Stimulated activated effector memory CD8-positive, alpha-beta T cell treated with anti-CD3 and anti-CD28 coated beads, Interleukin-12 subunit alpha, Interleukin-12 subunit beta, amount 100 ng/mL, for 72 hours (primary cell): Measurements from ENCODE around the gene ABCC2.
"Not testable (repeated sequence)": the region's sequence is repeated elsewhere in the genome, so short reads cannot be mapped to it uniquely, and the experiment has no call there.

Experiments
- ATAC-seq: fragments of 150-1000 bp; cut with Tn5 transposase; 2 replicates; pipeline ENCODE4 v1.10.0; 2021
- DNase-seq, 2 donors: peaks; one replicate each; pipeline ENCODE4 v3.0.0; 2021 to 2022; ENCODE audit warnings: low spot score in 2 of 2
- H3K27ac Mint-ChIP-seq: one replicate; pipeline ENCODE4 v1.8.0; 2022; ENCODE audit warnings: mild to moderate bottlenecking, mixed read lengths
- H3K36me3 Mint-ChIP-seq: one replicate; pipeline ENCODE4 v1.8.0; 2022; ENCODE audit warnings: mild to moderate bottlenecking, mixed read lengths
- H3K4me1 Mint-ChIP-seq: one replicate; pipeline ENCODE4 v1.8.0; 2022; ENCODE audit warnings: mixed read lengths
- H3K4me3 Mint-ChIP-seq: one replicate; pipeline ENCODE4 v1.8.0; 2022; ENCODE audit warnings: mild to moderate bottlenecking, mixed read lengths
- H3K9me3 Mint-ChIP-seq: one replicate; pipeline ENCODE4 v1.8.0; 2022; ENCODE audit warnings: mixed read lengths

ABCC2 gene

DNA sequence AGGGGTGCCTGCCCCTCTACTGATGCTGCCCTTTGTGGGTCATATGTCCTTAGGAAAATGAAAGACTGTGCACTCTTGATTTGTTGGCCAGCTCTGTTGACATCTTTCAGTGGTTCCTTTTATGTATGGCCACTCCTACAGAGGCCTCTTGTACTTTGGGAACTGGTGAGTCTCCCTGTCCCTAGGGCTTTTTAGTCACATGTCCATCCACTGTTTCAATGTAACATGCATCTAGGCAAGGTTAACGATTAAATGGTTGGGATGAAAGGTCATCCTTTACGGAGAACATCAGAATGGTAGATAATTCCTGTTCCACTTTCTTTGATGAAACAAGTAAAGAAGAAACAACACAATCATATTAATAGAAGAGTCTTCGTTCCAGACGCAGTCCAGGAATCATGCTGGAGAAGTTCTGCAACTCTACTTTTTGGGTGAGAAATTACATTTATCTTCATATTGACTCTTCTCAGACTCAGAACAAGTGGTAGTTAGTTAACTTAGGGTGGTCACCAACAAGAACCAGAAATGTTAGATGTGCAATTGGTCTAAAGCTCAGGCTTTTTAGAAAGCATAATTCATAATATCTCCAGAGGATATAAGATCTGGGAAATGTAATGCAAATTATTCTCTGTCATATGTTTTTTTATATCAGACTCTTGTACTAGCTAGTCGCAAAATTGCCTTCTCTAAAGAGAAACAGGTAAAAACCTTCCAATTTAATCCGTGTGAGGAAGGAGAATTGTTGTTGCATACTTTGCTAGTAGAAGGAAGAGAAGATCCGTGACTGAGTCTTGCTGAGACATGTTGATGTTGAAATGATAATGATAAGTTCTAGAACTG is at the start of gene ABCC2:
Gene ABCC2 (plus strand): TSS at position 194 of the 840 bp plus-strand sequence. CDS start 205 bp downstream, at position 399.
- no peak for ATAC-seq
- H3K4me1 Mint-ChIP-seq = no peaks in the 10 kb centered on the region
- H3K9me3 Mint-ChIP-seq = no peaks in the 10 kb centered on the region
- H3K27ac Mint-ChIP-seq = no peak within 1 kb of the TSS
- no peak for DNase-seq
- H3K36me3 Mint-ChIP-seq = no peaks in the 10 kb centered on the region
- no peak within 1 kb of the TSS for H3K4me3 Mint-ChIP-seq

DNA sequence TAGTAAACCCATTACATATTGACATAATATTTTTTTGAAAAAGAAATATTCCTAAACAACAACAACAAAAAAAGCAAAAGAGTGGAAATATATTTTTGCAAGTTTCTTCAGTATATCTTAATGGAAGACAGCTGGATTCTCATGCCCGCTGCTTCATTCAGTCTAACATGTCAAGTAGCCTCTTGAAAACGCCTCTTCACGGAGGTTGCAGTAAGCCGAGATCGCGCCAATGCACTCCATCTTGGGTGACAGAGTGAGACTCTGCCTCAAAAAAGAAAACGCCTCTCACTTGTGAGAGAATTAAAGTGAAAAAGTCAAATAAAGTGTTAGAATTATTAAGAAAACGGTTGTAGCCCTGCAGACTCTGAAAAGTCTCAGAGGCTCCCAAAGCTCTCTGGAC is 49.1 kb upstream of the ABCC2 start:
- DNase-seq = no peak
- Mint-ChIP-seq H3K27ac (no peak overlapping the region), H3K4me1 (peaks cover 34% of the 10 kb centered on the region)

DNA sequence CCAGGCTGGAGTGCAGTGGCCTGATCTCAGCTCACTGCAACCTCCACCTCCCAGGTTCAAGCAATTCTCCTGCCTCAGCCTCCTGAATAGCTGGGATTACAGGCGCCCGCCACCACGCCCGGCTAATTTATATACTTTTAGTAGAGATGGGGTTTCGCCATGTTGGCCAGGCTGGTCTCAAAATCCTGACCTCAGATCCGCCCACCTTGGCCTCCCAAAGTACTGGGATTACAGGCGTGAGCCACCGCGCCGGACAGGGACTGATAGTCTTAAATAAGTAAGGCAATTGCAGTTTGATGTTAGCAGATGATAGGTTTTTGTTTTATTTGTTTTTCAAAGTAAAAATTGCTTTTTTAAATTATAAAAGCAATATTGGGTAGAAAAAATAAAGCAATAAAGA is 48.3 kb upstream of the ABCC2 start:
- not testable (repeated sequence) for H3K9me3 Mint-ChIP-seq, ATAC-seq, H3K27ac Mint-ChIP-seq, DNase-seq
- Mint-ChIP-seq H3K4me1 (peaks cover 34% of the 10 kb centered on the region), H3K4me3 (peak overlapping the region; percentile 100), H3K36me3 (peaks cover 48% of the 10 kb centered on the region)

More for the DNA sequence above, 49.1 kb upstream of the ABCC2 start:
- peaks cover 48% of the 10 kb centered on the region for H3K36me3 Mint-ChIP-seq
- H3K4me3 Mint-ChIP-seq = peak overlapping the region; percentile 100
- H3K9me3 Mint-ChIP-seq = no peaks in the 10 kb centered on the region
- no peak for ATAC-seq

DNA sequence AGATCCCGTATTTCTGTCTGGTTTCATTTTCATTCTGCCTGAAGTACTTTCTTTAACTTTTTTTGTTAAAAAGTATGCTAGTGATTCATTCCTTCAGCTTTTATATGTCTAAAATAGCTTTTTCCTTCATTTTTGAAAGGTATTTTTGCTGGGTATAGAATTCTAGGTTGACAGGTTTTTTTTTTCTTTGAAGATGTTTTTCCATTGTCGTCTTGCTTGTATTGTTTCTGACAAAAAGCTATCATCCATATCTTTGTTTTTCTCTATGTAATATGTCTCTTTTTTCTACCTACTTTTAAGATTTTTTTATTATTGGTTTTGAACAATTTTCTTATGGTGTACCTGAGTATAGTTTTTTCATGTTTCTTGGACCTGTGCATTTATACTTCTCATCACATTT is 42.2 kb upstream of the ABCC2 start:
- ATAC-seq (no peak), DNase-seq (no peak)
- peaks cover 25% of the 10 kb centered on the region for H3K4me1 Mint-ChIP-seq
- H3K4me3 Mint-ChIP-seq = no peak overlapping the region
- no peak overlapping the region for H3K27ac Mint-ChIP-seq
- H3K36me3 Mint-ChIP-seq = peaks cover 97% of the 10 kb centered on the region
- H3K9me3 Mint-ChIP-seq = peaks cover 15% of the 10 kb centered on the region

DNA sequence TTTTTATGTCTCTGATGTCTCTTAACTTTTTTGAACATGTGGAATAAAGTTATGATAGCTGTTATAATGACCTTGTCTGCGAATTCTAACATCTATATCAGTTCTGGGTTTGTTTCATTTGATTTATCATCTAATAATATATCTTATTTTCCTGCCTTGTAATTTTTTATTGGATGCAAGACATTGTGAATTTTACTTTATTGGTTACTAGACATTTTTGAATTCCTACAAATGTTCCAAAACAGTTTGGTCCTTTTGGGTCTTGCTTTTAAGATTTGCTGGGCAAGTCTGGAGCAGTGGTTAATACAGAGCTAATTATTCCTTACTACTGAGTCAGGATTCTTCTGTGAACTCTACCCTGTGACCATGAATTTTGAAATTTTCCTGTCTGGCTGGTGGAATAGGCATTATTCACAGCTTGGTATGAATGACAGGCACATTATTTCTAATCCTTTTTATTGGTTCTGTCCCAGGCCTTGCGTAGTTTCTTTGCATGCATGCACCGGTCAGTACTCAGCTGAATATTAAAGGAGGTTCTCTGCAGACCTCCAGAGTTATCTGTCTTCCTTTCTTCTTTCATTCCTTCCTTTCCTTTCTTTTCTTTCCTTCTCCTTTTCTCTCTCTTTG is 41.4 kb upstream of the ABCC2 start:
- peaks cover 100% of the 10 kb centered on the region for H3K36me3 Mint-ChIP-seq

DNA sequence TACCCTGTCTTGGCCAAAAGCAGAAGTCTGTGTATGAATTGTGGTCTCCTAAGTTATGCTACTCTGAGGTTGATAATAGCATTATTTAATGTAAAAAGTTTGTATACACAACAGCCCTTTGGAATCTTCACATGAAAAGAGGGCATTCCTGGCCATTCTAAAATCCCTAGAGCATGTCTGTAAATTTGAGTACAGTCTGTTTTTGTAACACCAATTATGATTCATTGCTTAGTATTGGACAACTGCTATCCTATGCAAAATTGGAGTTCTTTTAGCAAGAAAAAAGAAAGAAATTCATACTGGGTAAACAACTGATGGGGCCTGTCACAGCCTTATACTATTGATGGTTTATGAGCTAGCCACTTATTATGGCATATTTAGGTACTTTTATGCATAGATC is 40.2 kb upstream of the ABCC2 start:
- Mint-ChIP-seq H3K9me3 (peaks cover 15% of the 10 kb centered on the region), H3K27ac (no peak overlapping the region), H3K36me3 (peaks cover 100% of the 10 kb centered on the region), H3K4me3 (no peak overlapping the region), H3K4me1 (peaks cover 24% of the 10 kb centered on the region)
- DNase-seq = no peak
- ATAC-seq = no peak

More for the DNA sequence above, 41.4 kb upstream of the ABCC2 start:
- no peak overlapping the region for H3K27ac Mint-ChIP-seq
- peaks cover 24% of the 10 kb centered on the region for H3K4me1 Mint-ChIP-seq
- no peak overlapping the region for H3K4me3 Mint-ChIP-seq
- ATAC-seq (no peak), DNase-seq (no peak)
- peaks cover 15% of the 10 kb centered on the region for H3K9me3 Mint-ChIP-seq

DNA sequence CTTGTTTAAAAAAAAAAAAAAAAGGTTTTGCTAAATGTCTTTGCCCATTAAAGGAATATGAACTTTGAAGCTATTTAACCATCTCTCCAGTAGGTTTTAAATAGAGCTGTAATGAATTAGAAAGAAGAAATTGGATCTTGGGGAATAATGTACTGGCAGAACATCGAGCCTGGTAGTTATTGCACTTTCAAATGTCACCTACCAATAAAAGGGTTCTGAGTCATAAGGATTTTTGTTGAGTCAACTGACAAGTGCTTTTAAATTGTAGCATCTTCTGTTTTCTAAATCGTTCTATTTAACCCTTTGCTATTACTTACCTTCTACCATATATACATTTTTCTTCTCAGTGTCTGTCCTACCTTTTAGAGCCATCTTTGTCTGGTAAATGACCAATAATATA is 39.7 kb upstream of the ABCC2 start:
- no peak overlapping the region for H3K27ac Mint-ChIP-seq
- peaks cover 15% of the 10 kb centered on the region for H3K9me3 Mint-ChIP-seq
- DNase-seq = no peak
- H3K4me3 Mint-ChIP-seq = no peak overlapping the region
- H3K36me3 Mint-ChIP-seq = peaks cover 100% of the 10 kb centered on the region
- ATAC-seq = no peak
- peaks cover 24% of the 10 kb centered on the region for H3K4me1 Mint-ChIP-seq

DNA sequence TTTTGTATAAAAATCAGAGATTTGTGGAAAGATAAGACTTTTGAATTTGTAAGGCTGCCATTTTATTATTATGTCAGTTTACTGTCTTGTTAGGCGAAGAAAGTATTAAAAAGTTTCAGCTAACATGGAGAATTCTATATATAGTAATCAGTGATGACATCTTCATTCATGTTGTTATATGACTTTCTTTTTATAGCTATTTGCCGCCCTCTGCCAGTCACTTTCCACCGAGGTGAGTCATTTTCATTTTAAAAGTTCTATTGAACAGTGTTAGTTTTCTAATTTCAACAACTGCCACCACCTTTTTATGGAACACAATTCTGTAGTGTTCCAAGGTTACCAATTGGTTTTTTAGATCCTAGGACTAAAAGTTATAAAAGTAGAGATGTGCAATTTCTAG is 38.6 kb upstream of the ABCC2 start:
- H3K4me3 Mint-ChIP-seq = no peak overlapping the region
- H3K9me3 Mint-ChIP-seq = peaks cover 15% of the 10 kb centered on the region
- ATAC-seq = no peak
- H3K27ac Mint-ChIP-seq = no peak overlapping the region
- H3K4me1 Mint-ChIP-seq = peaks cover 24% of the 10 kb centered on the region
- H3K36me3 Mint-ChIP-seq = peaks cover 98% of the 10 kb centered on the region
- DNase-seq = no peak

DNA sequence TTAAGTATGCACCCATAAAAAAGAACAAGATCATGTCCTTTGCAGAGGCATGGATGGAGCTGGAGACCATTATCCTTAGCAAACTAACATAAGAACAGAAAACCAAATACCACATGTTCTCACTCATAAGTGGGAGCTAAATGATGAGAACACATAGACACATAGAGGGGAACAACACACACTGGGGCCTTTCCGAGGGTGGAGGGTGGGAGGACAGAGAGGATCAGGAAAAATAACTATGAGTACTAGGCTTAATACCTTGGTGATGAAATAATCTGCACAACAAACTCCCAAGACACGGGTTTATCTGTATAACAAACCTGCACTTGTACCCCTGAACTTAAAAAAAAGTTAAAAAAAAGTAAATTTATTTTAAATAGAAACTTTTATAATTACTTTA is 36.3 kb upstream of the ABCC2 start:
- Mint-ChIP-seq H3K36me3 (peaks cover 97% of the 10 kb centered on the region), H3K4me1 (peaks cover 24% of the 10 kb centered on the region)
- DNase-seq, H3K4me3 Mint-ChIP-seq, H3K27ac Mint-ChIP-seq, H3K9me3 Mint-ChIP-seq, ATAC-seq: not testable (repeated sequence)

DNA sequence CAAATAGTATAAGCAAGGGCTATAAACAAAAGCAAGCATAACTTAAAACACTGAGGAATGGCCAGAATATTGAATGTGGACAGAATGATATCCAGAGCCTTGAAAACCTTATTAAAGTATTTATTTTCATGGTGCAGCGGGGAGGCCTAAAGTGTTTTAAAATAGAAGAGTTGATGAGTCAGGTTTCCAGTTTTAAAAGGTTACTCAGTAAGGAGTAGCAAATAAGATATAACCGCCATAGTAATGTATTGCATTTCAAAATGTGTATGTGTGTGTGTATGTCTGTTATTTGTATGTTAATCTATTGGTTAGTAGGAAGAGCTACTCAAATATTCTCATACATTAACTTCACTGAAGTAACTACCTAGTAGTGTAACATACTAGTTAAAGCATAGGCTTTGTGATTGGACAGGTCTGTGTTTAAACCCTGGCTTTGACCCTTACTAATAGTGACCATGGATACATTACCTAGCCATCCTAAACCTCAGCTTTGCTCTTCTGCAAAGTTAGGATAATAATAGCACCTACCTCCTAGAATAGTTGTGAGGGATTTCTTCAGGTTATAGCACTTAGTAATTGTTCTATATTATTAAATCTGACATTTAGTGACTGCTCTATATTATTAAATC is 33.5 kb upstream of the ABCC2 start:
- H3K4me3 Mint-ChIP-seq = no peak overlapping the region
- no peaks in the 10 kb centered on the region for H3K9me3 Mint-ChIP-seq
- peaks cover 92% of the 10 kb centered on the region for H3K36me3 Mint-ChIP-seq
- H3K4me1 Mint-ChIP-seq = no peaks in the 10 kb centered on the region
- ATAC-seq (no peak), DNase-seq (no peak)
- no peak overlapping the region for H3K27ac Mint-ChIP-seq

DNA sequence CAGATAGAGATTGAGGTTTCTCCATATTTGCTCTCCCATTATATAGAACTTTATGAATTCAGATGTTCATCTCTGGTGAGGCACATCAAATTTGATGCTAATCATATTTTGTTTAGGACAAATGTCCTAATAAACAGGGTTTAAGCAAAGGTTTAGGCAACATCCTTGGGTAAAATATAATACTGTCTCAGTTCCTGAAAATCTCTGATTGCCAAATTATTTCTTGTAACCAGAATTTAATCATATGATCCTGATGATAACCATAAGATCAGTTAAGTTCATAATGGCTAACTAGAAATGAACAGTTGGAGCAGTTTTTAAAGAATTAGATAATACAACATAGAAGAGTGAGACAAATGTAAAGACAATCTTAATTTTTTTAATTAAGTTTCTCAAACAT is 31.8 kb upstream of the ABCC2 start:
- no peak for DNase-seq
- H3K4me1 Mint-ChIP-seq = no peaks in the 10 kb centered on the region
- H3K27ac Mint-ChIP-seq = no peak overlapping the region
- no peak overlapping the region for H3K4me3 Mint-ChIP-seq
- ATAC-seq = no peak
- peaks cover 92% of the 10 kb centered on the region for H3K36me3 Mint-ChIP-seq
- H3K9me3 Mint-ChIP-seq = no peaks in the 10 kb centered on the region

DNA sequence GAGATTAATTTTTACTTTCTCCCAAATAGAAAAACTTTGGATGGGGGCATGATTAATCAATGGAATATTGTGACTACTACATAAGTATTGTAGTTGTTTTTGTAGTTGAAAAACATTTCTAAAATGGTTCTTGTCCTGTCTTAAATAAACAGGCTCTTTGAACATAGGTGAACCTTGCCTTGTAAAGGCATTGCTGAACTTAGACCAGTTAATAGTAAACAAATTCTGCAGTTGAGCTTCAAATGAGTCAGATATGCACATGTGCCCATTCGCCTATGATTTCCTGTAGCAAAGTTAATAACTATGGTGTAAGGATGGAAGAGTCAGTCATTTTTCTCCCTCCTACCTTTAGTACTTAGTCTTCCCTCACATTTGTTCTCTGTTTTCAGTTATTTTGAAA is 27.8 kb upstream of the ABCC2 start:
- no peaks in the 10 kb centered on the region for H3K9me3 Mint-ChIP-seq
- peaks cover 95% of the 10 kb centered on the region for H3K36me3 Mint-ChIP-seq
- H3K4me1 Mint-ChIP-seq = no peaks in the 10 kb centered on the region
- no peak overlapping the region for H3K4me3 Mint-ChIP-seq
- DNase-seq (no peak), ATAC-seq (no peak)
- H3K27ac Mint-ChIP-seq = no peak overlapping the region

DNA sequence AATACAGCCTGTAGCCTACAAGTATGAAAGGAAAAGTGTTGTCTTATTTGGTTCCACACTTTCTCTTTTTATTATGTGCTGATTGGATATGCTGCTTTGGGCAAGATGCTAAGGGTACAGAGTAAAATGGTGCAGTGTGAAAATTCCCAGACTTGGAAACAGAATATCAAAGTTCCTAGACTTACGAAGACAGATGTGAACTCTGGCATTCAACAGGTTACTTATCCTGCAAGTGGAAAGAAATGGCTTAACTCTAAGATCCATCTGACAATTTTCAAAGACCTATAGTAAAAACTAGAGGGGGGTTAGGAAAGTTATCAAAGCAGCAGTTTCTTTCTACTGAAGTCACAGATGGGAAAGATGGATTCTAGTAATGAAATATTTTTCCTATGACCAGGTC is 26.3 kb upstream of the ABCC2 start:
- Mint-ChIP-seq H3K36me3 (peaks cover 86% of the 10 kb centered on the region), H3K27ac (no peak overlapping the region), H3K4me3 (no peak overlapping the region), H3K9me3 (no peaks in the 10 kb centered on the region), H3K4me1 (no peaks in the 10 kb centered on the region)
- no peak for ATAC-seq
- DNase-seq = no peak

DNA sequence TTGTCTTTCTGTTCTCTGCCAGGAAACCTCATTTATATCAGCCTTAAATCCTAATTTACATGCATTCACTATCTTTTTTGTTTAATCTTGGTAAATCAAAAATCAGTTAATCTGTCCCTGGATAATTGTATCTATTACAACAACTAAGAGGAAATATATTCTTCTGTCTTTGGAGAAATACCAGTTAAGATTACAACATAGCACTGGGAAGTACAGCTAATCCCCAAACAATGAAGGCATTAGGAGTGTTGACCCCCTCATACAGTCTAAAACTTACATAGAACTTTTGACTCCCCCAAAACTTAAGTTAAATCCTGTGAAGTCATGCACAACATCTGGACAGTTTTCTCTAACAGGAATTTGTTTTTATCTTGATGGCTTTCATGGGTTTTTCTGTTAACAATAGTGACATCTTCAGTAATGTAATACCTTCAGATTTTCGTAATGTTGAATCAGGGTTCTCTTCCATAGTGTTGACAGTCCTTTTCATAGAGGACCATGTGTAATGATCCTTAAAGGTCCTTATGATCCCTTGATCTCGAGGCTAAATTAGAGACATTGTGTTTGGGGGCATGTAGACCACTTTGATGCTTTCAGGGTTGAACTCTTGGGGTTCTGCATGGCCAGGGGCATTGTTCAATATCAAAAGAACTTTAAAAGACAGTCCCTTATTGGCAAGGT is 24.1 kb upstream of the ABCC2 start:
- Mint-ChIP-seq H3K4me1 (no peaks in the 10 kb centered on the region), H3K36me3 (peaks cover 69% of the 10 kb centered on the region), H3K9me3 (peaks cover under 1% of the 10 kb centered on the region), H3K27ac (no peak overlapping the region), H3K4me3 (no peak overlapping the region)
- DNase-seq (no peak), ATAC-seq (no peak)

DNA sequence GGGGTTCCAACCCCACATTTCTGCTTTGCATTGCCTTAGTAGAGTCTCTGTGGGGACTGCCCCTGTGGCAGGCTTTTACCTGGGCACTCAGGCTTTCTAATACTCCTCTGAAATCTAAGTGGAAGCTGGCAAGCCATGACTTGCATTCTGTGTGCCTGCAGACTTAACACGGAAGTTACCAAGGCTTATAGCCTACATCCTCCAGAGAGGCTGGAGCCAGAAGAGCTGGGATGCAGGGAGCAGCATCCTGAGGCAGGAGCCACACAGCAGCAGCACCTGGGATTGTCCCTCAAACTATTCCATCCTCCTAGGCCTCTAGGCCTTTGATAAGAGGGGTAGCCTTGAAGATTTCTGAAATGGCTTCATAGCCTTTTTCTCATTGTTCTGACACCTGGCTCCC is 22.1 kb upstream of the ABCC2 start:
- ATAC-seq (no peak), DNase-seq (no peak)
- H3K4me1 Mint-ChIP-seq = no peaks in the 10 kb centered on the region
- H3K4me3 Mint-ChIP-seq = no peak overlapping the region
- no peak overlapping the region for H3K27ac Mint-ChIP-seq
- H3K36me3 Mint-ChIP-seq = peaks cover 50% of the 10 kb centered on the region
- H3K9me3 Mint-ChIP-seq = peaks cover 3% of the 10 kb centered on the region
